Measurements from ENCODE around the gene KIAA1755.
"Not testable (repeated sequence)": the region's sequence is repeated elsewhere in the genome, so short reads cannot be mapped to it uniquely, and the experiment has no call there.

The KIAA1755 gene

DNA sequence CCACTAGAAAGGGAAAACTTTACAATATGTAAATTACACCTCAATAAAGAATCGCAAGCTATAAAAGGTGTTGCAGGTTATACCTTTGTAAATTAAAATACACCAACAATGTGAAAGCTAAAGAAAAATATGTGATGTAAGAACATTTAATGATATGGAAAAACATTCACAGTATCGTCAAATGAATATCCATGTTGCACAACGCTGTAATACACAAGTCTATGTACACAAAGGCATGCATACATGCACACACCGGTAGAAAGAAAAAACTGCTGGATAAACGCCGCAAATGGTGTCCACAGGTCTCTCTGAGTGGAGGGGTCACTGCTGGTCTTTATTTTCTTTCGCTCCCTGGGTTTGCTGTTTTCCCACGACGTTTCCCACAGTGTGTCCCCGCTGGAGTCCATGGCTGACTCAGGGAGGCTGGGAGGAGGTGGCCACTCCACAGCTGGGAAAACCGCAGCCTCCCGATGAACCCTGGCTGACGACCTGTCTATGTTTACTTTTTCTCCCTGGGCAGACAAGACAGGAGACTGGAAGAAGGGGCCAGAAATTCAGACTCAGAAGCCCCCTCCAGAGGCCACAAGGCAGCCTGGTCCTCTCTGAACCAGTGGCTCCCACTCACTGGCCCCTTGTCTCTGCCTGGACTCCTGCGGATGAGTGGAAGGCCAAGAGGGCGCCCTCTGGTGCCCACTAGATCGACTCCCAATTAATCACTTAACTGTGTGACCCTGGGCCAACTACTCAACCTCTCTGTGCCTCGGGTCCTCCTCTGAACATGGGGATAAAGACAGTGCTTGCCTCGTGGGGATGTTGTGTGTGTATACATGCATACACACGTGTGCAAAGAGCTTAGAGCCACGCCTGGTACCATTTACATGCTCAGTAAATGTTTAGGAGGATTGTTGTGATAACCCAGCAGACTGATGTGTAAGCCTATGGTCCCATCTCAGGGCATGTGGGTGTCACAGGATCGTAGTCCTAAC, 30.6 kb upstream of the KIAA1755 start:
- DNase-seq, result peak; percentile 93

GRCh38 chr20:38286586-38287531, 26.3 kb upstream of the KIAA1755 start:
- DNase-seq, result no peak

DNA sequence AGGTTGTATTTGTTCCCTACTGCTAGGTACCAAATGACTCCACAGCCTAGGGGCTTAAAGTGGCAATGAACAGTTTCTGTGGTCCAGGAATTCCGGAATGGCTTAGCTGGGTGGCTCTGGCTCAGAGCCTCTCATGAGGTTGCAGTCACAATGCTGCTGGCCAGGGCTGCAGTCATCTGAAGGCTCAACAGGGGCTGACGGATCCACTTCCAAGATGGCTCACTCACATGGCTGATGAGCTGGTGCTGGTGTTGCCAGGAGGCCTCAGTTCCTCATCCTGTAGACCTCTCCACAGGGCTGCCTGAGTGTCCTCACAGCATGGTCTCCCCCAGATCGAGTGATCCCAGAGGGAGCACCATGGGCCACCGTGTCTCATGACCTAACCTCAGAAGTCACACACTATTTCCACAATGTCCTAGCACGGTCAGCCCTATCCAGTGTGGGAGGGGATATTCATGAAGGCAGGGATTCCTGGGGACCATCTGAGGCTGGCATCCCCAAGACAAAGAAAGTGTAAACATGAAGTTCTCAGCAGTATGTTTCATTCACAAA, 24.4 kb upstream of the KIAA1755 start:
- DNase-seq, result no peak

- DNase-seq, result not testable (repeated sequence)
These were observed 23.6 kb upstream of the KIAA1755 start for GRCh38 chr20:38284066-38284650.

GRCh38 chr20:38283236-38283635, 22.7 kb upstream of the KIAA1755 start:
- no peak for DNase-seq

GRCh38 chr20:38281176-38281915, 20.8 kb upstream of the KIAA1755 start:
- not testable (repeated sequence) for DNase-seq

DNA sequence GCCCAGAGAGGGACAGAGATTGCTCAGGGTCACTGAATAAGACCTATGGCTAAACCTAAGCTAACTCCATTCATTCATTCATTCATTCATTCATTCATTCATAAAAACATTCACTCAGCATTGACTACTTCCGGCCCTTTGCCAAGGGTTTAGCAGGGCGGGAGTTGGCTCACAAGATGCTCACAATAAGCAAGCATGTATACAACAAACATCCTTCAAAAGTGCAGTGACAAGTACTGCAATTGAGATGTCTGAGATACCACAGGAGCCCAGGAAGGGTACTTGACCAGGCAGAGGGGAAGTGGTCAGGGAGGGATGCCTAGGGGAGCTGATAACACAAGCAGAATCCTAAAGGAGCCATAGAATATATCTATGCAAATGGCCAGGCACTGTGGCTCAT, 18.2 kb upstream of the KIAA1755 start:
- no peak for DNase-seq

DNA sequence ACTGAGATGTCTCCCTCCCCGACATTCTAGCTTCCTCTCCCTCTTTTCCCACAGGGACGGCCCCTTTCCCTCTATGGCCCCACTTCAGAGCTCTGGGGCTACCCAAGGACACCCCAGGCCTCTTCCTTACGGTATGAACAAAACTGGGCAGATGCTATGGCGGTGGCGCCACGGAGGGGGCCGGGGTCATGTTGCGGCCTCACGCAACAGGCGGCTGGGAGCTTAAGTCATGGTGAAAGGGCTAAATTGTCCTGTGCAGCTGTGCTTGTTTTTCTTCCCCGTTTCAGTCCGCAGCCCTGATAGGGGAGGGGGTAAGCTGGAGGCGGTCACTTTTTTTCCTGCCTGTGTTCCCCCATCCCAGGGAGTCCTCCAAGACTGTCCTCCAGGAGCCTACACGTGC, 17.6 kb upstream of the KIAA1755 start:
- no peak for DNase-seq

- DNase-seq, result no peak
These were observed 17.2 kb upstream of the KIAA1755 start for GRCh38 chr20:38277691-38278090.

DNA sequence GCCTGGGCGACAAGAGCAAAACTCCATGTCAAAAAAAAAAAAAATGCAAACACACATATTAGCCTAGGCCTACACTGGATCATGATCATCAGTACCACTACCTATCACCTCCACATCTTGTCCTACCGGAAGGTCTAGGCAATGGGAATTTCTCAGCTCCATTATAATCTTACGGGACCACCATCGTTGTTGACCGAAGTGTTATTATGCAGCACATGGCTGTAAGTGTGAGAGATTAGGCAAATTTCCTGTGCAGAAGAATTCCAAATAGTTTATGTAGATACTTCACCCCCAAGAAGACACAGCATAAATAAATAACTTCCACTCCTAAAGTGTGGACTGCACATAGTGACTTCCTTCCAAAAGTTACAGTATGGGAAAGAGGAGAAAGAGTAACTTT, 16.8 kb upstream of the KIAA1755 start:
- no peak for DNase-seq

- DNase-seq, result no peak
These were observed 15.4 kb upstream of the KIAA1755 start for GRCh38 chr20:38275815-38276550.

- DNase-seq, result no peak
These were observed 12.4 kb upstream of the KIAA1755 start for GRCh38 chr20:38272961-38273360.

- no peak for DNase-seq
These were observed 11.9 kb upstream of the KIAA1755 start for GRCh38 chr20:38272398-38272797.

GRCh38 chr20:38271608-38272120, 11.1 kb upstream of the KIAA1755 start:
- no peak for DNase-seq

DNA sequence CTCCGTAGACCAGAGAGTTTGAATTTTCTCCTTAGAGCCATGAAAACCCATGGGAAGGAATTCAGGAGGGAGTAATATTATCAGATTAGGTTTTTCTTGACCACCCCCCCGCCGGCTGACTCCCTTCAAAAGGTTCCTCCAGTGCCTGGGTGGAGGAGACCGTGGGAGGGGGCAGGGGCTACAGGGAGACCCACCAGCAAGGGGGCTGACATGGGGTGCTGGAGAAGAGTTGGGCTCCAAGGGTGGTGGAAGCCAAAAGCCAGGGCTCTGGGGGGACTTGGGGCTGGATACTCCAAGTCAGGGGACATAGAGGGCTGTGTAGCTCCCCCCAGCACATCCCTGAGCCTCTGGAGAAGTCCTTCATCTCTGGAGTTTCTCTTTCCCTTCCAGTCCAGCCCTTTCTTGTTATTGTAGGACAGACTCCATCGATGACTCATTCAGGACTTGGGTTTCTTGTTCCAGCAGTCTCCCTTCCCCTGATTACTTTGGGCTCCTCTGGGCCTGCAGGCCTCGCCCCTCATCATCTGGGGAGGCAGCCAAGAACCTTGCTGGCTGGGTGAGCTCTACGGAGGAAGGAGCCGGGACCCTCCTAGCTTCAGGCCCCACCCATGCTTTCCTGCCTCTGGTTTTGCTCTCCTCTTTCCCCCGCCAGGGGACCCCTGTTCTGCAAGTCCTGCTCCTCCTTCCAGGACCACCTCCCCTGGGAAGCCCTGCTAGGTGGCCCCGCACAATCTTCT, 10.5 kb upstream of the KIAA1755 start:
- DNase-seq, result no peak

- DNase-seq, result no peak
These were observed 9.2 kb upstream of the KIAA1755 start for GRCh38 chr20:38269715-38270114.

DNA sequence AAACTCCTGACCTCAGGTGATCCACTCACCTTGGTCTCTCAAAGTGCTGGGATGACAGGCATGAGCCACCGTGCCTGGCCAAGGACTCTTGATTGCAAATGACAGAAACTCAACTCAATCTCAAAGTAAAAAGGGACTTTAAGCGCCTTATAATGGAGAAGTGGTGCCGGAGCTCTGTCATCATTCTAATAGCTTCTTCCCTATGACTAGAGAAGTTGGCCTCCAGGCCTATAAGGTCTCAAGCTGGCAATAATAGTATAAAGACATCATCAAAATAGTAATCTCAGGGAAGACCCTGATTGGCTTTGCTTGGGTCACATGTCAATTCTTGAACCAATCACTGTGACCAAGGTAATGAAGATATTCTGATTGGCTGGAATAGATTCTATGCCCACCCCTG, 8.5 kb upstream of the KIAA1755 start:
- DNase-seq, result no peak

GRCh38 chr20:38267901-38268514, 7.5 kb upstream of the KIAA1755 start:
- no peak for DNase-seq

GRCh38 chr20:38267296-38267695, 6.8 kb upstream of the KIAA1755 start:
- DNase-seq, result no peak

DNA sequence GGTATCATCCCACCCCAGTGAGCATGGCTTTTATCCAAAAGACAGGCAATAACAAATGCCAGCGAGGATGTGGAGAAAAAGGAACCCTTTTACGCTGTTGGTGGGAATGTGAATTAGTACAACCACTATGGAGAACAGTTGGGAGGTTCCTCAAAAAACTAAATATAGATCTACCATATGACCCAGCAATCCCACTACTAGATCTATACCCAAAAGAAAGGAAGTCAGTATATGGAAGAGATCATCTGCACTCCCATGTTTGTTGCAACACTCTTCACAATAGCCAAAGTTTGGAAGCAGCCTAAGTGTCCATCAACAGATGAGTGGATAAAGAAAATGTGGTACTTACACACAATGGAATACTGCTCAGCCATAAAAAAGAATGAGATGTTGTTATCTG, 5.9 kb upstream of the KIAA1755 start:
- no peak for DNase-seq

Measured in islet precursor cell (in vitro differentiated cells).